ENCODE results near the gene KRT8. TPM values are rescaled to one million over a fixed set of nuclear protein-coding genes. Genes with fewer than 3 reads are reported as not detected.
"Not testable (repeated sequence)": the region's sequence is repeated elsewhere in the genome, so short reads cannot be mapped to it uniquely, and the experiment has no call there.

KRT8 gene
- 47.7 and 49.4 TPM in 2 replicates for polyA plus RNA-seq (2012; rRNA removed)
- polyA plus RNA-seq (2012; cell fraction: cytosol; rRNA removed) = 35.6 and 44.1 TPM in 2 replicates
- 40.7 and 41.4 TPM in 2 replicates for polyA plus RNA-seq (2012; cell fraction: nucleus; rRNA removed)

GRCh38 chr12:52904509-52905300, at the start of gene KRT8:
KRT8 (minus strand) TSS chr12:52905076; CDS start chr12:52904981, 95 bp downstream.
- H3K9ac ChIP-seq; POLR2A ChIA-PET; H4K20me1 ChIP-seq (ENCODE audit: insufficient read depth); H3K4me3 ChIP-seq (ENCODE audit: low read depth in 2 of 2, low read length in 1 of 2); DNase-seq; H3F3A ChIP-seq (replicated peaks; ENCODE audit: insufficient read depth); H3K36me3 ChIP-seq (replicated peaks in 1 of 2; ENCODE audit: control insufficient read depth in 1 of 2, insufficient read depth in 2 of 2, low read length in 1 of 2); H3K79me2 ChIP-seq (ENCODE audit: insufficient read depth); H3K27me3 ChIP-seq (ENCODE audit: insufficient read depth); H3K9me3 ChIP-seq; H2AFZ ChIP-seq (ENCODE audit: low read depth); H3K4me2 ChIP-seq; H3K9me2 ChIP-seq: not testable (repeated sequence)
- CTCF ChIA-PET = interaction anchor here (1.1 to 2.5 kb wide), 3 partner anchors 8 to 76 kb away, joined by 3 to 9 read pairs (median 4); no protein-coding TSS in a partner anchor
- peaks cover 4 to 25% of the 10 kb centered on the region in 2 experiments; a peak in 2 of 4 replicates for H3K4me1 ChIP-seq (ENCODE audit: control insufficient read depth in 1 of 2, insufficient read depth in 2 of 2, low read depth in 1 of 2, low read length in 1 of 2)
- WGBS (ENCODE audit: low lambda C conversion rate) = 84% methylated on average over 15 of the region's 33 CpGs
- H3K27ac ChIP-seq (ENCODE audit: low read depth in 2 of 2, low read length in 1 of 2) = peak within 1 kb of the TSS in 1 of 2 experiments; percentile 42; a peak in 2 of 4 replicates

GRCh38 chr12:52953181-52953841, 48.4 kb upstream of the KRT8 start:
- Histone ChIP-seq H3K36me3 (replicated peaks in 1 of 2; ENCODE audit: control insufficient read depth in 1 of 2, insufficient read depth in 2 of 2, low read length in 1 of 2) (peaks cover 4 to 9% of the 10 kb centered on the region in 2 experiments), H3K9me2 (no peaks in the 10 kb centered on the region), H3F3A (replicated peaks; ENCODE audit: insufficient read depth) (peaks cover 20% of the 10 kb centered on the region), H3K79me2 (ENCODE audit: insufficient read depth) (peaks cover 31% of the 10 kb centered on the region), H3K27ac (ENCODE audit: low read depth in 2 of 2, low read length in 1 of 2) (no peak overlapping the region), H3K27me3 (ENCODE audit: insufficient read depth) (no peaks in the 10 kb centered on the region), H4K20me1 (ENCODE audit: insufficient read depth) (no peaks in the 10 kb centered on the region), H3K4me1 (ENCODE audit: control insufficient read depth in 1 of 2, insufficient read depth in 2 of 2, low read depth in 1 of 2, low read length in 1 of 2) (no peaks in the 10 kb centered on the region; a peak in 1 of 4 replicates), H3K9me3 (no peaks in the 10 kb centered on the region), H3K4me2 (no peak overlapping the region), H3K9ac (no peak overlapping the region), H2AFZ (ENCODE audit: low read depth) (no peak overlapping the region), H3K4me3 (ENCODE audit: low read depth in 2 of 2, low read length in 1 of 2) (no peak overlapping the region)
- POLR2A ChIA-PET = no interaction called here
- TF ChIP-seq, protein P1, sequence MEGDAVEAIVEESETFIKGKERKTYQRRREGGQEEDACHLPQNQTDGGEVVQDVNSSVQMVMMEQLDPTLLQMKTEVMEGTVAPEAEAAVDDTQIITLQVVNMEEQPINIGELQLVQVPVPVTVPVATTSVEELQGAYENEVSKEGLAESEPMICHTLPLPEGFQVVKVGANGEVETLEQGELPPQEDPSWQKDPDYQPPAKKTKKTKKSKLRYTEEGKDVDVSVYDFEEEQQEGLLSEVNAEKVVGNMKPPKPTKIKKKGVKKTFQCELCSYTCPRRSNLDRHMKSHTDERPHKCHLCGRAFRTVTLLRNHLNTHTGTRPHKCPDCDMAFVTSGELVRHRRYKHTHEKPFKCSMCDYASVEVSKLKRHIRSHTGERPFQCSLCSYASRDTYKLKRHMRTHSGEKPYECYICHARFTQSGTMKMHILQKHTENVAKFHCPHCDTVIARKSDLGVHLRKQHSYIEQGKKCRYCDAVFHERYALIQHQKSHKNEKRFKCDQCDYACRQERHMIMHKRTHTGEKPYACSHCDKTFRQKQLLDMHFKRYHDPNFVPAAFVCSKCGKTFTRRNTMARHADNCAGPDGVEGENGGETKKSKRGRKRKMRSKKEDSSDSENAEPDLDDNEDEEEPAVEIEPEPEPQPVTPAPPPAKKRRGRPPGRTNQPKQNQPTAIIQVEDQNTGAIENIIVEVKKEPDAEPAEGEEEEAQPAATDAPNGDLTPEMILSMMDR (IDR thresholded peaks at IDR 0.05) = no peak
- TF ChIP-seq, protein P2, sequence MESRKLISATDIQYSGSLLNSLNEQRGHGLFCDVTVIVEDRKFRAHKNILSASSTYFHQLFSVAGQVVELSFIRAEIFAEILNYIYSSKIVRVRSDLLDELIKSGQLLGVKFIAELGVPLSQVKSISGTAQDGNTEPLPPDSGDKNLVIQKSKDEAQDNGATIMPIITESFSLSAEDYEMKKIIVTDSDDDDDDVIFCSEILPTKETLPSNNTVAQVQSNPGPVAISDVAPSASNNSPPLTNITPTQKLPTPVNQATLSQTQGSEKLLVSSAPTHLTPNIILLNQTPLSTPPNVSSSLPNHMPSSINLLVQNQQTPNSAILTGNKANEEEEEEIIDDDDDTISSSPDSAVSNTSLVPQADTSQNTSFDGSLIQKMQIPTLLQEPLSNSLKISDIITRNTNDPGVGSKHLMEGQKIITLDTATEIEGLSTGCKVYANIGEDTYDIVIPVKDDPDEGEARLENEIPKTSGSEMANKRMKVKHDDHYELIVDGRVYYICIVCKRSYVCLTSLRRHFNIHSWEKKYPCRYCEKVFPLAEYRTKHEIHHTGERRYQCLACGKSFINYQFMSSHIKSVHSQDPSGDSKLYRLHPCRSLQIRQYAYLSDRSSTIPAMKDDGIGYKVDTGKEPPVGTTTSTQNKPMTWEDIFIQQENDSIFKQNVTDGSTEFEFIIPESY (IDR thresholded peaks at IDR 0.05; ENCODE audit: borderline replicate concordance, low read depth) = no peak
- TF ChIP-seq GABPA (IDR thresholded peaks at IDR 0.05; ENCODE audit: low read depth) (no peak), TCF12 (IDR thresholded peaks at IDR 0.05) (no peak), ELF1 (IDR thresholded peaks at IDR 0.05) (no peak), MEF2A (IDR thresholded peaks at IDR 0.05; ENCODE audit: borderline replicate concordance, low read depth) (no peak), MXI1 (IDR thresholded peaks at IDR 0.05; ENCODE audit: low read depth, low read length) (no peak), FOXM1 (IDR thresholded peaks at IDR 0.05; ENCODE audit: low read depth) (no peak), TEAD4 (IDR thresholded peaks at IDR 0.05; ENCODE audit: borderline replicate concordance, insufficient read depth) (no peak), EZH2phosphoT487 (IDR thresholded peaks at IDR 0.05; ENCODE audit: borderline replicate concordance, low read depth) (no peak), RFX5 (IDR thresholded peaks at IDR 0.05; ENCODE audit: low read length) (no peak), YY1 (IDR thresholded peaks at IDR 0.05; ENCODE audit: low read depth) (no peak)
- TF ChIP-seq, protein P3, sequence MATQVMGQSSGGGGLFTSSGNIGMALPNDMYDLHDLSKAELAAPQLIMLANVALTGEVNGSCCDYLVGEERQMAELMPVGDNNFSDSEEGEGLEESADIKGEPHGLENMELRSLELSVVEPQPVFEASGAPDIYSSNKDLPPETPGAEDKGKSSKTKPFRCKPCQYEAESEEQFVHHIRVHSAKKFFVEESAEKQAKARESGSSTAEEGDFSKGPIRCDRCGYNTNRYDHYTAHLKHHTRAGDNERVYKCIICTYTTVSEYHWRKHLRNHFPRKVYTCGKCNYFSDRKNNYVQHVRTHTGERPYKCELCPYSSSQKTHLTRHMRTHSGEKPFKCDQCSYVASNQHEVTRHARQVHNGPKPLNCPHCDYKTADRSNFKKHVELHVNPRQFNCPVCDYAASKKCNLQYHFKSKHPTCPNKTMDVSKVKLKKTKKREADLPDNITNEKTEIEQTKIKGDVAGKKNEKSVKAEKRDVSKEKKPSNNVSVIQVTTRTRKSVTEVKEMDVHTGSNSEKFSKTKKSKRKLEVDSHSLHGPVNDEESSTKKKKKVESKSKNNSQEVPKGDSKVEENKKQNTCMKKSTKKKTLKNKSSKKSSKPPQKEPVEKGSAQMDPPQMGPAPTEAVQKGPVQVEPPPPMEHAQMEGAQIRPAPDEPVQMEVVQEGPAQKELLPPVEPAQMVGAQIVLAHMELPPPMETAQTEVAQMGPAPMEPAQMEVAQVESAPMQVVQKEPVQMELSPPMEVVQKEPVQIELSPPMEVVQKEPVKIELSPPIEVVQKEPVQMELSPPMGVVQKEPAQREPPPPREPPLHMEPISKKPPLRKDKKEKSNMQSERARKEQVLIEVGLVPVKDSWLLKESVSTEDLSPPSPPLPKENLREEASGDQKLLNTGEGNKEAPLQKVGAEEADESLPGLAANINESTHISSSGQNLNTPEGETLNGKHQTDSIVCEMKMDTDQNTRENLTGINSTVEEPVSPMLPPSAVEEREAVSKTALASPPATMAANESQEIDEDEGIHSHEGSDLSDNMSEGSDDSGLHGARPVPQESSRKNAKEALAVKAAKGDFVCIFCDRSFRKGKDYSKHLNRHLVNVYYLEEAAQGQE (IDR thresholded peaks at IDR 0.05; ENCODE audit: low read depth, low read length) = no peak
- 73% methylated on average over 7 of the region's 7 CpGs for WGBS (ENCODE audit: low lambda C conversion rate)
- DNase-seq = no peak
- CTCF ChIA-PET = interaction anchor here (0.6 kb wide), 1 partner anchor 88 kb away, joined by 3 read pairs; no protein-coding TSS in a partner anchor

Measured in SK-N-SH (cell line).